GM19035 (cell line): ENCODE results near the gene OR1K1.
"Not testable (repeated sequence)": the region's sequence is repeated elsewhere in the genome, so short reads cannot be mapped to it uniquely, and the experiment has no call there.

Source experiments
- ATAC-seq: cut with Tn5 transposase; IDR thresholded peaks from one replicate; pipeline ENCODE4 v1.9.1; 2021; ENCODE audit not compliant: unreplicated experiment

The OR1K1 gene

GRCh38 chr9:122800066-122801060, at the start of gene OR1K1:
TSS of gene OR1K1 (plus strand) at chr9:122800123. CDS start at chr9:122800123, 0 bp downstream.
- ATAC-seq, result no peak

- ATAC-seq, result no peak
Observed at GRCh38 chr9:122754825-122755224, 45.1 kb upstream of the OR1K1 start.

- ATAC-seq, result no peak
Observed at GRCh38 chr9:122767817-122768216, 32.1 kb upstream of the OR1K1 start.

- no peak for ATAC-seq
Observed at GRCh38 chr9:122777052-122777451, 22.9 kb upstream of the OR1K1 start.

- no peak for ATAC-seq
Observed at GRCh38 chr9:122777935-122778627, 21.8 kb upstream of the OR1K1 start.

- ATAC-seq, result no peak
Observed at GRCh38 chr9:122779181-122779580, 20.7 kb upstream of the OR1K1 start.

GRCh38 chr9:122780026-122780425, 19.9 kb upstream of the OR1K1 start:
- ATAC-seq, result no peak

- ATAC-seq, result no peak
Observed at GRCh38 chr9:122781671-122782070, 18.3 kb upstream of the OR1K1 start.

GRCh38 chr9:122785269-122785668, 14.7 kb upstream of the OR1K1 start:
- ATAC-seq, result no peak

- no peak for ATAC-seq
Observed at GRCh38 chr9:122786338-122786737, 13.6 kb upstream of the OR1K1 start.

GRCh38 chr9:122788831-122789230, 11.1 kb upstream of the OR1K1 start, which contains the start of gene OR5C1:
TSS of gene OR5C1 (plus strand) at chr9:122788933. CDS start at chr9:122788933, 0 bp downstream.
- no peak for ATAC-seq

- no peak for ATAC-seq
Observed at GRCh38 chr9:122789256-122790046, 10.5 kb upstream of the OR1K1 start.

- ATAC-seq, result no peak
Observed at GRCh38 chr9:122791872-122792669, 7.9 kb upstream of the OR1K1 start.

GRCh38 chr9:122797316-122798063, 2.4 kb upstream of the OR1K1 start:
- ATAC-seq, result no peak

- no peak for ATAC-seq
Observed at GRCh38 chr9:122806661-122807060, 6.7 kb downstream of the OR1K1 start.

GRCh38 chr9:122807271-122807900, 7.5 kb downstream of the OR1K1 start:
- no peak for ATAC-seq

- no peak for ATAC-seq
Observed at GRCh38 chr9:122808141-122808540, 8.2 kb downstream of the OR1K1 start.

GRCh38 chr9:122809261-122809660, 9.3 kb downstream of the OR1K1 start:
- ATAC-seq, result not testable (repeated sequence)

- peak; percentile 92 for ATAC-seq
Observed at GRCh38 chr9:122810306-122810946, 10.5 kb downstream of the OR1K1 start.
